ENCODE results near the gene HES2.

GRCh38 chr1:6418668-6419396, 887 bp downstream of the HES2 start:
- no peak for TF ChIP-seq FOS (IDR thresholded peaks at IDR 0.05; ENCODE audit: low read depth, low read length)
- no peak for TF ChIP-seq SMC3 (IDR thresholded peaks at IDR 0.05; ENCODE audit: low read depth, low read length)
- TF ChIP-seq CTCF (conservative IDR thresholded peaks at IDR 0.05; ENCODE audit: low read depth, low read length) = no peak
- TF ChIP-seq RCOR1 (IDR thresholded peaks at IDR 0.05; ENCODE audit: insufficient replicate concordance, low read length) = no peak
- no peak for TF ChIP-seq RAD21 (IDR thresholded peaks at IDR 0.05; ENCODE audit: low read length)
- no peak for TF ChIP-seq MXI1 (IDR thresholded peaks at IDR 0.05; ENCODE audit: borderline replicate concordance, low read depth, low read length)
